SK-N-DZ (cell line): Measurements from ENCODE around the gene PSME3IP1. TPM values are rescaled to one million over a fixed set of nuclear protein-coding genes. Genes with fewer than 3 reads are reported as not detected.
"Not testable (repeated sequence)": the region's sequence is repeated elsewhere in the genome, so short reads cannot be mapped to it uniquely, and the experiment has no call there.

Experiments
- DNase-seq: peaks from one replicate; pipeline ENCODE4 v3.0.0-alpha.2; 2015; ENCODE audit warnings: low spot score
- polyA plus RNA-seq, 2 experiments: library from polyadenylated mRNA; depleted of rRNA; stranded (reverse); fragments of >200 nt; gene quantifications; 2 replicates each; pipeline ENCODE4 v1.2.3, GENCODE V29; 2014

Gene PSME3IP1, protein sequence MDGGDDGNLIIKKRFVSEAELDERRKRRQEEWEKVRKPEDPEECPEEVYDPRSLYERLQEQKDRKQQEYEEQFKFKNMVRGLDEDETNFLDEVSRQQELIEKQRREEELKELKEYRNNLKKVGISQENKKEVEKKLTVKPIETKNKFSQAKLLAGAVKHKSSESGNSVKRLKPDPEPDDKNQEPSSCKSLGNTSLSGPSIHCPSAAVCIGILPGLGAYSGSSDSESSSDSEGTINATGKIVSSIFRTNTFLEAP
- 164 and 204 TPM in 2 replicates for polyA plus RNA-seq (2014; cell fraction: cytosol; rRNA removed)
- polyA plus RNA-seq (2014; cell fraction: nucleus; rRNA removed), result 193 and 200 TPM in 2 replicates

DNA sequence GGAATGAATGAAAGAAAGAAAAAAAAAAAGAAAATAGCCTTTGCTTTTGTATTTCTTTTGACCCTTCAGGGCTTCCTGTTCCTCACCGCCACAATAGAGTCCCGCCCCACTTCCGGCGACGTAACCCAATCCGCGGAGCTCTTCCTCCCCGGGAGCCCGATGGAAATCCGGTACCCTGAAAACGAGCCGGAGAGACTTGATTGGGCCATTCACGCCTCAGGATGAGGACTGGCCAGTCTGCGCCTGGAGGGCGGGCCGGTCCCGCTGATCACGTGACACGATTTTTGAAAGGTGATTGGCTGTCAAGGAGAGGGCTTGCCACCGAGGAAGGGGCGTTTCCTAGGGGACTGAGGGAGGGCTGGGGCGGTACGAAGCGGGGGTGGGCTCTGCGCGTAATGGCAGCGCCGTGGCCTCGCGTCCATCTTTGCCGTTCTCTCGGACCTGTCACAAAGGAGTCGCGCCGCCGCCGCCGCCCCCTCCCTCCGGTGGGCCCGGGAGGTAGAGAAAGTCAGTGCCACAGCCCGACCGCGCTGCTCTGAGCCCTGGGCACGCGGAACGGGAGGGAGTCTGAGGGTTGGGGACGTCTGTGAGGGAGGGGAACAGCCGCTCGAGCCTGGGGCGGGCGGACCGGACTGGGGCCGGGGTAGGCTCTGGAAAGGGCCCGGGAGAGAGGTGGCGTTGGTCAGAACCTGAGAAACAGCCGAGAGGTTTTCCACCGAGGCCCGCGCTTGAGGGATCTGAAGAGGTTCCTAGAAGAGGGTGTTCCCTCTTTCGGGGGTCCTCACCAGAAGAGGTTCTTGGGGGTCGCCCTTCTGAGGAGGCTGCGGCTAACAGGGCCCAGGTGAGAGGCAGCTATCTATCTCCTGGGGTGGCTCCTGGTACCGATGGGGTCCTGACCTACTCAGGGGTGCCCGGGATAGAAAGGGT lies at the start of gene PSME3IP1, which contains the start of gene RSPRY1:
PSME3IP1 (minus strand) TSS at position 95 of the 927 bp plus-strand sequence. CDS start 12,185 bp downstream, outside the sequence.
RSPRY1 (plus strand) TSS at position 385 of the 927 bp plus-strand sequence. CDS start 18,330 bp downstream, outside the sequence.
- DNase-seq, result peak; percentile 99

DNA sequence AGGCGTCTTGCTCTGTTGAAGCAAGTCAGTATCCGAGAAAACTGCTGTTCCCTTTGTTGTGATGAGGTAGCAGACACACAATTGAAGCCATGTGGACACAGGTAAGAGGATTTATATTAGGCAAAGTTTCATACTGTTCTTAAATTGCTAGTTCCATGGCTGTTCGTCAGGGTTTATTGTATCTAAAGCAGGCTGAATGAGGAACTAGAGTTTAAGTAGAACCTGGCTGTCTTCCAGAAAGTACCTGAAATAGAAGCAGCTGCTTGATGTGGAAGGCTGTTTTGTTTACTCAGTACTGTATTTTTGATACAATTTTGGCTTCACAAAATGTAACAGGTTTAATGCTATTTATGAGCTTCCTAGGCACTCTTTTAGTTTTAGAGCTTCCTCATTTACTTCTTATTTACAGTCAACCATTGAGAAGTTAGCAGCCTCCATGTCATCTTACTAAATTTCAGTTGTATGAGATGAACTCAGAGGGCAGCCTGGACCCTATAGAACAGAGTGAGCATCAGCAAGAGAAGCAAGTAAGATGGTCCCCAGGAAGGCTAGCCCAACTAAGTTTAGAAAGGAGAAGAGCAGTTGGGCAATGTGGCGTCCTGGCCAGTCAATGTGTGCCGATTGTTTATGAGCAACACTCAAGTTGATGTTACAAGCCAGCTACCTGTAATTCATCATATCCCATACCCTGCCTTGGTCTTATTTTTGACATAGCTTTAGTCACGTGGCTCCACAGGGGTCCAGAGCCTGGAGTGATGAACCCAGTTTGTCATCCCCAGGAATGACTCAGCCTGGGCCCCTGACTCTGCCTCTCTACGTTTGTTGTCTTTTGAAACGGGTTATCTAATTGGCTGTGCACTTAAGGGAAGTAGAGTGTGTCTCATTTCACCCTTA lies 49.5 kb upstream of the PSME3IP1 start:
- no peak for DNase-seq

DNA sequence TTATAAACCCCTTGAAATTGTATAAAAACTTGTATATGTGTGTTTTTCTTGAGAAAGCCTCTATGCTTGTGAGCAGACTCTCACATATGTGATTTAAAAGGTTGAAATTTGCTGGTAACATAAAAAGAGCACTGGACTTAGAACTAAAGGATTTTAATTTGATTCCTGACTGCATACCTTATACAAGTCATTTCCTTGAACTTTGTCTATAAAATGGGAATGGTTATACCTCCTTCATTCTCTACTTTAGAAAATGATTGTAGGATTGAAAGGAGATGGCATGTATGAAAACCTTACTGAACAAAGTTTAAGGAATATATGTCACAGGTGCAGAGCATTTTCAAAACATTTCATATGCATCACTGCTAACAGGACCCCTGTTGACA lies 48.9 kb upstream of the PSME3IP1 start:
- no peak for DNase-seq

DNA sequence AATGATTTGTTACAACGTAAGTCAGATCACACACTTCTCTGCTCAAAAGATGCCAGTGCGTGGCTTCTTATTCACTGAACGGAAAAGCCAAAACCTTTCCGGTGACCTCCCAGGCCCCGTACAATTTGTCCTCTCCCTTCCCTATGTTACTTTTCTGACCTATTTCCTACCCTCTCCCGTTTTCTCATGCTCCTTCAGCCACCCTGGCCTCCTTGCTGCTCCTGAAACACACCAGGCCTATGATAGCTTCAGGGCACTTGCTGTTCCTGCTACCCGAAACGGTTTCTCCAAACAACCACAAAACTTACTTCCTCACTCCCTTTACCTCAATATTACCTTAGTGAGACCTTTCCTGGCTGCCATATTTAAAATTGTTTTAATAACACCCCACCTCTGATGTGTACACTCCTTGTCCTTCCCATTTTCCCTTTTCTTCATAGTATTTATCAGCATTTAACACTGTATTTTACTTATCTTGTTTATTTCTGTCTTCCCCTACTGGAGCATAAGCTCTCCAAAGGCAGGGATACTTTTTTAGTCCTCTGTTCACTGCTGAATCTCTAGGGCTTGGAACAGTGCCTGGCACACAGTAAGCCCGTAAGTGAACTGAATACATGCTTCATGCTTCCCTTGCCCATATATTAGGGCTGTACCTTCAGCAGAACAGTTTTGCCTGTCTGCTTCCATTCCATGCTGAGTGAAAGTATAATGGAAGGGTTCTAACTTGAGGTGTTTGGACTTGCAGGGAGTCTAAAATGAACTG lies 48.3 kb upstream of the PSME3IP1 start:
- no peak for DNase-seq

DNA sequence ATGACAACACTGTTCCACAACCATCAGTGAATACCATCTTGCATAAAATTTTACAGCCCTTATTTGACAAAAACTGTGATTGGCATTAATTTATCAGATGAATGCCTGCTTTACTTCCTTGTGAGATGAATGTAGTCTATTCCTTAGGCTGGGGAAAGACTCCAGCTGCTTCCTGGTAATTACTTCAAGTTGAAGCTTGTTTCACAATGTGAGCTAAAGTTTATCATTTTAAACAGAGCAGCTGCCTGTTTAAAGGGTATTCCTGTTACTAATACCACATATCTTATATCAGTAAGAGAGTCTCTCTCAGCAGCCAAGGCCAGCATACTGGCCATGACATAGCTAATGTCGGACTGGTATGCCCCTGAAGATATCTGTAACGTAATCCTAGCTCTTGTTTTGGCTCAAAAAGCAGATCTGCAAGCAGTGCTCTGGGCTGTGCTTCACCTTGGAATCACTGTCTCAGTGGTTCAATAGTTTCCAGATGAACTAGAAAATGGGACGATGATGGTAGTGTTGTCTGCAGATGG lies 46.0 kb upstream of the PSME3IP1 start:
- no peak for DNase-seq

DNA sequence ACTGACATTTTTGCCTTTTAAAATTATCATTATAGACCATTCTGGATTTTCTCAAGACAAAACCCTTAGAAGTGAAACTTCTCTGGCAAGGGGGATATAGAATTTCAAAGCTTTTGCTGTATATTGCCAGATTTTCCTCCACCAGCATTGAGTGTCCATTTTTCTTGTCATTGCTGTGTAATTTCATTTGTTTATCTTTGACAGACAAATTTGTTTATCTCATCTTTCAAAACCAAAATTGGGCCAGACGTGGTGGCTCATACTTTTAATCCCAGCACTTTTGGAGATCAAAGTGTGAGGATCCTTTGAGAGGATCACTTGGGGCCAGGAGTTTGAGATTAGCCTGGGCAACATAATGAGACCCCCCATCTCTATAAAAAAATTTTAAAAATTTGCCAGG lies 43.2 kb upstream of the PSME3IP1 start:
- DNase-seq, result peak; percentile 45

DNA sequence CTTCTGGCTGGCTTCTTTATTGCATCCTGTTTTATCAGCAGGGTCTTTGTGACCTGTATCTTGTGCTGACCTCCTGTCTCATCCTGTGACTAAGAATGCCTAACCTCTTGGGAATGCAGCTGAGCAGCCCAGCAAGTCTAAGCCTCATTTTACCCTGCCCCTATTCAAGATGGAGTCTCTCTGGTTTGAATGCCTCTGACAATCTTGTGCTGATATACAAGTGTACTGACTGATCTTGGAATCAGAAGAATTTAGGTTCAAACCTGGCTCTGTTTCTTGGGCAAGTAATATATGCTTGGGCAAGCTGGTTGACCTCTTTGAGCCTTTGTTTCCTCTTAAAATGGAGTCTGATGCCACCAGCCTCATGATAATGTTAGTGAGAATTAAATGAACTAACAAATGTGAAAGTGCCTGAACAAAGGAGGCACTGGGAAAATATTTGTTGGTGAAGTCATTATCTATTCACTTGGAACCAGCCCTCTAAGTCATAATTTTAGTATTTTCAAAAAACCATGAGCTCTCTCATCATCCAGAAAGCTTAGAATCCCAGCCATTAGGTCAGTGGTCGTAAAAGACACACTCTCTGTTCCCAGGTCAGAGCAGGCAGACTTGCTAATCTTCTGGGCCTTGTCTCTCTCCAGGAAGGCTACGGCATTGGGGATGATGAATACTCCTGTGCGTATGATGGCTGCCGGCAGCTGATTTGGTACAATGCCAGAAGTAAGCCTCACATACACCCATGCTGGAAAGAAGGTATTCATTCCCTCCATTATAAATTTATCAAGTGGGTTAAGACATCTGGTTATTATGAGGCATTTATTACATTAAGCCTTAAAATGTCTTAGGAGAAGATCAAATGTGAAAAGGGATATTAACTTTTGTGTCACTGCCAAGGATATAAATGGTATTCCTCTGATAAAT lies 41.1 kb upstream of the PSME3IP1 start:
- DNase-seq, result no peak

DNA sequence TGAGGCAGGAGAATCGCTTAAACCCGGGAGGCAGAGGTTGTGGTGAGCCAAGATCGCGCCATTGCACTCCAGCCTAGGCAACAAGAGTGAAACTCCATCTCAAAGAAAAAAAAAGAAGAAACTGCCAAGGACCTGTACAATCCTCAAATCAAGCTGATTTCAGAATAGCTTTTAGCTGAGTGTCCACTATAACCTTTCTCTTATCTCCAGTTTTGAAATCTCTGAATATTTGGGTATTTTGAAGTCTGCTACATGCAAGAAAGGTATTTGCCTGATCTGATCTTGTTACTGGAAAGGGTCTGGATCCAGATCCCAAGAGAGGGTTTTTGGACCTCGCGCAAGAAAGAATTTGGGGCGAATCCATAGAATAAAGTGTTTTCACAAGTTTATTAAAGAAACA lies 40.1 kb upstream of the PSME3IP1 start:
- no peak for DNase-seq

DNA sequence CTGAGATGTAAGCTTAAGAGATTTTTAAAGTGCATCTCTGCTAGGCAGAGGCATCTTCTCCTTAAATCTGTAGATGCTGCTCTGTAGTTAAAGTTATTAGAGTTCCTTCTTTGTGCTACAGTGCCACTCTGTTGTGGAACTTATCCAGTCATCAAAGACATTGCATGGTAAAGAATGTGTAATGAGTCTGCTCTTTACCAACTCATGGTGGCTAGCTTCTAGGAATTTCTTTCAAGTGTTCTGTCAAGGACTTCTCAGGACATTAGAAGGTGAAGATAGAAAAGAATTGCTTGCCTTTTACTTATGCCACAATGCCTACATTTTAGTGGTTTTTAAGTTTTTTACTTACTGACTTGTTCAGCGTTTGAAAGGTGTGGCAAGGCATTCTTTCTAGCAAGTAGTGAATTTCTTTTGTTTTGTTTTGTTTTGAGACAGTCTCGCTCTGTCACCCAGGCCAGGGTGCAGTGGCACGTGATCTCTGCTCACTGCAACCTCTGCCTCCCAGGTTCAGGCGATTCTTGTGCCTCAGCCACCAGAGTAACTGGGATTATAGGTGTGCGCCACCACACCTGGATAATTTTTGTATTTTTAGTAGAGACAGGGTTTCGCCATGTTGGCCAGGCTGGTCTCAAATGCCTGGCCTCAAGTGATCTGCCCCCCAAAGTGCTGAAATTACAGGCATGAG lies 39.0 kb upstream of the PSME3IP1 start:
- no peak for DNase-seq

DNA sequence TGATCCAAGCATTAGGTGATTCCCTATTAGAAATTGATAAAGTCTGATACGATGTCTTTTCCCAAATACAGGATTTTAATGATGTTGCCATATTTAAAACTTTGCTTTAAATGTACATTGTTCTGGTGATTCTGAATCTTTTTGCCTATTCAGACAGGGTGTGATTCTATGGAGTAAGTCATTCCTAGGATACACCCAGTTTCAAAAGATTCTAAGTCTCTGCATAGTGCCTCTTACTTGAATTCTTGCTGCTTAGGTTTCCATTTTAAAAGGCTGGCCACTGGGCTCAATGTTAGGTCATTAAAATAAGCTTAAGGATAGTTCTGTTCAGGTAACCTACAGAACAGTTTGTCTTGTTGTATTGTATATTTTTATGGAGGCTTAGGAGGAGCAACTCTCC lies 37.2 kb upstream of the PSME3IP1 start:
- no peak for DNase-seq

DNA sequence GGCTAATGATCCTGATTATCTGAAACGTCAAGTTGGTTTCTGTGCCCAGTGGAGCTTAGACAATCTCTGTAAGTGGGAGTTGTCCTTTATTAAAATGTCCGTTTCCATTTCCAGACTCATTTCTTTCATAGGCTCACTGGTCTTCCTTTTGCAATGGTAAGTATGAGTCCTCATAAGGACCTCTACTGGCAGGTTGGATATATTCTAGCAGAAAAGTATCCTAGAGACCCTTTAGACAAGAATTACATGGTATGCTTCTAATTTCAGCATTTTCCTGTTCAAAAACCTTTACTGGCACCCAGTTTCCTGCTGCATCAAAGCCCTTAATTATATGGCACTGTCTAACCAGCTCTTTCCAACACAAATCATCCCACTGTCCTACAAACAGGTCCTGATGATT lies 31.1 kb upstream of the PSME3IP1 start:
- no peak for DNase-seq

DNA sequence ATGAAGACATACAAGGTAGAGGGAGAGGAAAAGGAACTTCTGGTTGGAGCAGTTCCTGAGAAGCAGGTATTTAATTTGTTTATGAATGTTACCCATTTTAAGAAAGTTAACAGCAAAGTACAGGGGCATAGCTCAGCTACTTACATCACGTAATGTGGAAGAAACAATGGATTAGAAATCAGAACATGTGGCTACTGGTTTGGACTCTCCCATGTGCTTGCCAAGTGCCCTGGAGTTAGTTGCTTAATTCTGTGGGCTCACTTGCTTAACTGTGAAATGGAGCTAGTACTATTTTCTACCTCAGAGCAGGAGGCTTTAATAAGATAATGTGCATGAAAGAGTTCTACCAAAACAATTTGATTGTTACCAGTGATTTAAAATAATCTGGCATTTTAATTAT lies 27.6 kb upstream of the PSME3IP1 start:
- no peak for DNase-seq

DNA sequence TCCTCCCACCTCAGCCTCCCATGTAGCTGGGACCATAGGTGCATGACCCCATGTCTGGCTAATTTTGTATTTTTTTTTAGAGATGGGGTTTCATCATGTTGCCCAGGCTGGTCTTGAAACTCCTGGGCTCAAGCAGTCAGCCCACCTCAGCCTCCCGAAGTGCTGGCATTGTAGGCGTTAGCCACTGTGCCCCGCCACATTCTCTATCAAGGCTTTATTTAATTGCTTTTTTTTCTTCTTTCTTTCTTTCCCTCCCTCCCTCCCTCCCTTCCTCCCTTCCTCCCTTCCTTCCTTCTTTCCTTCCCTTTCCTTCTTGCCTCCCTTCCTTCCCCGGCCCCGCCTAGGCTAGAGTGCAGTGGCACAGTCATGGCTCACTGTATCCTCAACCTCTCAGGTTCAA lies 23.9 kb upstream of the PSME3IP1 start:
- no peak for DNase-seq

DNA sequence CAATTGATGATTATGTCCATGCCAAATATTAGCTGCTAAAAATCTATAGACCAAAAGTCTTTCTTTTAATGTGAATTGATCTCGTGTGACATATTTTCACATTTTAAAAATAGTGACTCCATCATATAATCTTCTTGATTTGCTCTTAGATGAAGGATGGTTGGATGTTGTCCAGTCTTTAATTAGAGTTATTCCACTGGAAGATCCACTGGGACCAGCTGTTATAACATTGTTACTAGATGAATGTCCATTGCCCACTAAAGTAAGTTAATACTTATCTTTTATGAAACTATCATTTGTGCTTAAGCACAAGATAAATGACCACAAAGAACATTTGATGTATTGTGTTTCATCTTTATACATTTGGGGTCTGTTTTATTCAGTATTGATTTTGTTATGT lies 23.1 kb upstream of the PSME3IP1 start:
- DNase-seq, result no peak

DNA sequence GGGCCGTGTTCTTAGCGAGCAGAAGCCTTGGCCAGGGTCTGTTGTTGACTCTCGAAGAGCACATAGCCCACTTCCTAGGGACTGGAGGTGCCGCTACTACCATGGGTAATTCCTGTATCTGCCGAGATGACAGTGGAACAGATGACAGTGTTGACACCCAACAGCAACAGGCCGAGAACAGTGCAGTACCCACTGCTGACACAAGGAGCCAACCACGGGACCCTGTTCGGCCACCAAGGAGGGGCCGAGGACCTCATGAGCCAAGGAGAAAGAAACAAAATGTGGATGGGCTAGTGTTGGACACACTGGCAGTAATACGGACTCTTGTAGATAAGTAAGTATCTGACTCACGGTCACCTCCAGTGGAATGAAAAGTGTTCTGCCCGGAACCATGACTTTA lies 18.8 kb upstream of the PSME3IP1 start:
- no peak for DNase-seq

DNA sequence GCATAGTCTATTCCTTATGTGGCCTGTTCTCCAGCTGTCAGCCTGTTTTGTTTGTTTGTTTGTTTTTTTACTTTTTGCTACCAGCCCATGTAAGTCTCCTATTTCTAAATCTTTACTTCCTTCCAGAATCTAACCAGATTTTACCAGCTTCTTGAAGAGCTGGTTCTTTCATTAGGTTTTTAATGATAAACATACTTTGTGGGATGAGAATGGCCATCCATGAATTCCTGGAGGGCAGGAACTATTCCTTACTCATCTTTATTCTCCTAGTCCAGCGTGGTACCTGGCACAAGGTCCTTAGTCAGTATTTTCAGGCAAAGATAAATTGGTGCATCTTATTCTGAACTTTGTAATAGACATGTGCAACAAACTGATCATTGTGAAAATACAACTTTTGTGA lies 17.6 kb upstream of the PSME3IP1 start:
- DNase-seq, result no peak

DNA sequence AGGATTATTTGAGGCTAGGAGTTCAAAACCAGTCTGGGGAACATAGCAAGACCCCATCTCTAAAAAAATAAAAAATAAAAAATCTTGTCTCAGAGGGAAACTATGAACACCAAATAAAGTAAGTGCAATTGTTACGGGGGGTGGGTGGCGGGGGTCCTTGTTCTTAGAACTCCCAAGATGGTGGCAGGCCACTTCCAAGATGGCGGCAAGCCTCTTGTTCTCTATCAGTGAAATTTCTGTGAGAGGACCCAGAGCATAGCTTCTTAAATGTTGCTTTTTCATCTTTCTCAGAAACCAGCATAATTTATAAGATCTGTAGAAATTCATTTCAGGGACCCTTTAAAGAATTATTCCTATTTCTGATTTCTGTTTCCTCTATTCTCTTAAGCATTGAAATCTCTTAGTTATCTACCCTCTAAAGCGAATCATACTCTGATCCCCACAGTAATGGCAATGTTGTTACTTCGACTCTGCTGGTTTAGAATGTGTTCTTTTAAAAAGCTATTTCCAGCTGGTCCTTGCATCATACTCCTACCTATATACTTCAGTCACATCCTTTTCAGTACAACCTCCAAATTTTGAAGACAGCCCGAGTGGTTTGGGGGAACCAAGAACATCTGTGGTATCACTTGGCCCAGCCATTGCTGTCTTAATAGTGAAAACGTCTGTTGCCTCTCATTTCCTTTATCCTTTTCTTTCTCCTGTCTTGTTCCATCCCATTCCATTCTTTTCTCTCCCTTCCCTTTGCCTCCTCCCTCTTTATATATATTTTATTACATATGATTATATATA lies 16.5 kb upstream of the PSME3IP1 start:
- no peak for DNase-seq

DNA sequence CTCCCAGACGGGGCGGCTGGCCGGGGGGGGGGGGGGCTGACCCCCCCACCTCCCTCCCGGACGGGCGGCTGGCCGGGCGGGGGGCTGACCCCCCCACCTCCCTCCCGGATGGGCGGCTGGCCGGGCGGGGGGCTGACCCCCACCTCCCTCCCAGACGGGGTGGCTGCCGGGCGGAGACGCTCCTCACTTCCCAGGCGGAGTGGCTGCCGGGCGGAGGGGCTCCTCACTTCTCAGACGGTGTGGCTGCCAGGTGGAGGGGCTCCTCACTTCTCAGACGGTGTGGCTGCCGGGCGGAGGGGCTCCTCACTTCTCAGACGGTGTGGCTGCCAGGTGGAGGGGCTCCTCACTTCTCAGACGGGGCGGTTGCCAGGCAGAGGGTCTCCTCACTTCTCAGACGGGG lies 15.1 kb upstream of the PSME3IP1 start:
- not testable (repeated sequence) for DNase-seq
